Measurements from ENCODE around the gene GPR157.
A peak's percentile ranks its signal among the peaks of the same experiment; 100 is the strongest.

GRCh38 chr1:9078752-9079500 lies 50.0 kb downstream of the GPR157 start:
- no peak for TF ChIP-seq POLR2A (IDR thresholded peaks at IDR 0.05; ENCODE audit: low read depth, low read length)
- no peak for TF ChIP-seq POLR2AphosphoS5 (IDR thresholded peaks at IDR 0.05; ENCODE audit: low read depth, low read length)
- TF ChIP-seq SPI1 (IDR thresholded peaks at IDR 0.05; ENCODE audit: low read depth, low read length): peak; percentile 42; the same call in 1 of the 2 replicates
- TF ChIP-seq TAF1 (IDR thresholded peaks at IDR 0.05; ENCODE audit: low read depth, low read length): no peak
- TF ChIP-seq PAX5 (IDR thresholded peaks at IDR 0.05; ENCODE audit: insufficient read depth, low read length, severe bottlenecking): no peak
